HG02885 (cell line): ENCODE data around the gene HOXD12.

Source experiments
- ATAC-seq: cut with Tn5 transposase; IDR thresholded peaks from one replicate; pipeline ENCODE4 v1.9.1; 2021; ENCODE audit warnings: mild to moderate bottlenecking; ENCODE audit not compliant: unreplicated experiment, poor library complexity

HOXD12 gene

DNA sequence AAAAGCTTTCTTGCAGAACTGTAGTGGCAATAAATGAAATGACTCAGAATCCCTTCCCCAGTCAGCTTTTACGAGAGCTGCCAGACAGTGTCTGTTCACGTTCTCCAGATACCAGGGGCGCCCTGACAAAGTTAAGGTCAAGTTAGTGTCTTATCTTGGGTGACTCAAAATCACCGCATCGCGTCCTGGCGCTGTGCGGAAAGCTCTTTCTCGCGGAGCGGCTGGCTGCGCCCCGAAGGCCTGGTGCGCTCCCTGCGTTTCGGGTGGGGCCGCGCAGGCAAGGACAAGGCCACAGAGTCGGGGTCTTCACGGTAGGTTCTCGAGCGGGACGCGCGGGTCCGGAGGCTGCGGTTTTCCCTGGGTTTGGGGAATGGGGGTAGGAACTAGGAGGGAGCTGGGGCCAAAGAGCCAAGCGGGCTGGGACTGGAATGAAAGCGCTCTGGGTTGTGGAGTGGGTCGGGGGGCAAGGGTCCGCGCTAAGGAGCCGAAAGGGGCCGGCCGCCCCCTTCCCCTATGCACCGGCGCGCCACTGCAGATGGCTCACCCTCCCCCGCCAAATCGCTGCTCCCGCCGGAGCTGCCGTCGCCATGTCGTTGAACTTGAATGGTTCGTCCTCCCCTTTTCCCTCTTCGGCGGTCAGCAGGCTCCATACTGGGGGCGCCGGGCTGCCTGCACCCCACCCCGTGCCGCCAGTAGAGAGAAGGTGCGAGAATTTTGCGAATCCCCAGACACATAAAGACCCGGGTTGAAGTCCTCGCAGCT is 4.9 kb downstream of the HOXD12 start:
- no peak for ATAC-seq

GRCh38 chr2:176105078-176105729 is 5.6 kb downstream of the HOXD12 start:
- no peak for ATAC-seq

DNA sequence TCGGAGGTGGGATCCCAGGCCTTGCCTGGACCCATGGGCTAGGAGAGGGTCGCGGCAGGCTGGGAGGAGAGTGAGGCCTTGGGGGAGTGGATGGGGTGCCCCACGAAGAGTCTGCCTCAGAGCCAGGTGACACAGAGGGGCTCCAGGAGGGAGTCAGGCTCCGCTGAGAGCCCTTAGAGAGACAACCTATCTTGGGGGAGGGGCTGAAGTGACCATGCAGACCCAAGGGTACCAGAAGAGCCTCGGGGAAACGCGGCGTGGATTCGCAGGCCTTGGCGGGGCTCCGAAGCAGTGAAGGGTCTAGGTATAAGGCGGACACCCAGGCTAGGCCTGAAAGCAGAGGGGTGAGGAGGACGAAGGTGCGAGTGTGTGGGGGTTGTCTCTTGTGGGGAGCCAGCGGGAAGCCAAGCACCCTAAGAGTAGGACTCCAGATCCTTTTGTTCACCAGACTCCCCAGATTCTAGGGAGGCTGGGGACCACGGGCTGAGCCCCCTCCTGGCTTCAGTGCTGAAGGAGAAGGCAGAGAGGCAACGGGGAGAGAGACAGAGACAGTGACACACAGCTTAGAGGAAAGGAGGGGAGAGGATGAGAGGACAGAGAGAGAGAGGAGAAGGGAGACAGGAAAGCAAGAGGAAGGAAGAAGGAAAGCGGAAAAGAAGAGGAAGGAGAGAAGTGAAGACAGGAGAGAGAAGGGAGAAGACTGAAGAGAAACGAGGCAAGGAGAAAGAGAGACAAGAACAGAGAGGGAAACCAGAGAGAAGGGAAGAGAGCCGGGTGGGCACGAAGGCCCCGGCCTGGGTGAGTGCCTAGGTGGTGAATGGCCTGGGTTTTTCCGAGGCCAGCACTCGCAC is 6.4 kb downstream of the HOXD12 start:
- ATAC-seq: no peak

DNA sequence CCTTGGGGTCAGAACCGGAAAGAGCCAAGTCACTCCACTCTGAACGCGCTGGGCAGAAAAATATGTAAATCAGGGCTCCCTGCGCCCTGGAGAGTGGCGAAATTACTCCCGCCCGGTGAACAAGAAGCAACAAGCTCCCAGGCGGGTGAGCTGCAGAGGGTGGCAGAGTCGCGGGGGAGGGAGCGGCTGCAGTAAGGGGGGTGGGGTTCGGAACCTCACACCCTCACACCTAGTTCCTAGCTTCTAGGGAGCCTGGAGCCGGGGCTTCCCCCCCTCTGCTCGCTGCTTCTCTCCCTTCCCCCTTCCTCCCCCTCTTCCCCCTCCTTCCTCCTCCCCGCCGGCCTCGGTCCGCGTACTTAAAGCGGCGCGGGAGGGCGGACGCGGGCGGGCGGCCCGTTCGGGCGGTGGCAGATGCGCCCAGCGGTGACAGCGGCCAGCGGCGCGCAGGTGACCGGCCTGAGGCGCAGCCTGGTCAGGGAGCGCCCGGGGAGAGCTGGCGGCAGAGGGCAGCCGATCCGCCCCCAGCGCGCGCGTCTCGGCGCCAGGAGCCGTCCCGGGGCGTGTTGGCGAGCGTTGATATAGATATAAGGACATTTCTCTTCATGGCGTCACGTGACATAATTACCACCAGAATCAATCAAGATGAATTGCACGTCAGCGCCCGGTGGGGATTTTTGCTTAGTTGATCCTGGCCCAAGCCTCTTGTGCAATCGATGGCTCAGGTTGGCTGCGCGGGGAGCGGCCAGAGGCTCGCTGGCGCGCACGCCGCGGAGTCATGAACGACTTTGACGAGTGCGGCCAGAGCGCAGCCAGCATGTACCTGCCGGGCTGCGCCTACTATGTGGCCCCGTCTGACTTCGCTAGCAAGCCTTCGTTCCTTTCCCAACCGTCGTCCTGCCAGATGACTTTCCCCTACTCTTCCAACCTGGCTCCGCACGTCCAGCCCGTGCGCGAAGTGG is 7.3 kb downstream of the HOXD12 start, which contains the start of gene HOXD11:
Gene HOXD11 (plus strand): TSS at position 700 of the 959 bp plus-strand sequence. CDS start 76 bp downstream, at position 776.
- ATAC-seq: no peak

DNA sequence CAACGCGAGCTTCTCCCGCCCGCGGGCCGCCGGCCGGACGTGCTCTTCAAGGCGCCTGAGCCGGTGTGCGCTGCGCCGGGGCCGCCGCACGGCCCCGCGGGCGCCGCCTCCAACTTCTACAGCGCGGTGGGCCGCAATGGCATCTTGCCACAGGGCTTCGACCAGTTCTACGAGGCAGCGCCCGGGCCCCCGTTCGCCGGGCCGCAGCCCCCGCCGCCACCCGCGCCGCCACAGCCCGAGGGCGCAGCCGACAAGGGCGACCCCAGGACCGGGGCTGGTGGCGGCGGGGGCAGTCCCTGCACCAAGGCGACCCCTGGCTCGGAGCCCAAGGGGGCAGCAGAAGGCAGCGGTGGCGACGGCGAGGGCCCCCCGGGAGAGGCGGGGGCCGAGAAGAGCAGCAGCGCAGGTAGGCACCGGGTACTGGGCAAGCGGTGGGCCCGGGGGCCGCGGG is 8.2 kb downstream of the HOXD12 start:
- ATAC-seq: no peak

DNA sequence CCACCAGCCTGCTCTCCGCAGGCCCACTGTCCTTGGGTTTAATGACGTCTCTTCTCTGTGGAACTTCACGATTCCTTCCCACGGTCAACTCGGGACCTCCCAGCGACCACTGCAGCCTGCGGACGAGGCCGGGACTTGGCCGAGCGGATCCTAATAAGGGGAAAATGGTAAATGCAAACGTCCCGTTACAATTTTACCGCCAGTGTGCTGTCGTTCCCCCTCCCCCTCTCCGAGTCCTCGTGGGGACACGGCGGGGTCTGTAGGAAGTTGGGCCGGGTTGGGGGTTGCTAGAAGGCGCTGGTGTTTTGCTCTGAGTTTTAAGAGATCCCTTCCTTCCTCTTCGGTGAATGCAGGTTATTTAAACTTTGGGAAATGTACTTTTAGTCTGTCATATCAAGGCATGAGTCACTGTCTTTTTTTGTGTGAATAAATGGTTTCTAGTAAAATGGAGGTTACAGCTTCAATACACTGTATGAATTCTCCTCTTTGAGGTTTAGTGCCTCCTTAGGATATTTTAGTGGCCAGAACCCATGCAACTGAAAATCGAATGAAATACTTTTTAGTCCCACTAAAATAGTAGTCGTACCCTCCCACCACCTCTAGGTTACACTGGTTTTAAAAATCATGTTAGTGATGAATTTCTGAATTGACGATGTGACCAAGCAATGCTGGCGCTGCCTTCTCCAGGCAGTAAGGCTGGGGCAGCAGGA is 9.8 kb downstream of the HOXD12 start:
- no peak for ATAC-seq

GRCh38 chr2:176109946-176110345 is 10.4 kb downstream of the HOXD12 start:
- no peak for ATAC-seq

DNA sequence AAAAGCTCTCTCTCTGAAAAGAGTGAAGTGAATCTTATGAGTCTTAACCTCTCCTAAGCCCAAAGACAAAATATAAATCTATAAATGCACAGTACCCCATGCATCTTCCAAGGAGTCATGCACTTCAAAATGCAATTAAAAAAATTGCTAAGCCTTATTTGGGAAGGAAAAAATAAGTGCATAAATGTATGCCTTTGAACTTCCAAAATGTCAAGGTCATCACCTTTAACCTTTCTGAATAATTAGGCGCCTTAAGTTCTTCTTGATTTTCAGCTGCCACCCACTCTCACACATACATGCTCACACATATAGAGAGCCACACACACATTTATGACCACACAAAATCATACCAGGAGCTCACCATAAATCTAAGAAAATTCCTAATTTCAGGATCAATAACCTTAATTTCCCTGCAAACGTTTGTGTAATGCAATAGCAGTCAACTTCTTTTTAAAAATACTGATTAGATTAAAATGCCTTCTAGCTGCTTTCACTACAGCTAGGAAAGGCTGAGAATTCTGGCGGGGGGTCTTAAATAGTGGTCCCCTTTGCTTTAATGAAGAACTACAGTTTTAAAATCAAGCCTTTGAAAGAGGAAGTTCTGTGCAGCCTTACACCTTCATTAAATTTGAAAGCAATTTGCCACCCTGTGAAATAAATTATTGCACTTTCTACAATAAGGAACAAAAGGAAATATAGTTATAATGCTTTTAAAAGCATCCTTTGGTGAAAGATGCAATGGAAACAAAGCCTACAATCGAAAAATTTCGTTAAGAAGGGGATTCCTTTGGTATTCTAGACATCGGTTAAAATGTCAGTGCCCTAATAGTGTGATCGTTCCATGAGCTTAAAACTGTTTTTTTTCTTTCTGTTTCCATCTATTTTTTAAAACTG is 11.1 kb downstream of the HOXD12 start:
- no peak for ATAC-seq

- ATAC-seq: no peak
These were observed 11.7 kb downstream of the HOXD12 start for GRCh38 chr2:176111309-176111663.

DNA sequence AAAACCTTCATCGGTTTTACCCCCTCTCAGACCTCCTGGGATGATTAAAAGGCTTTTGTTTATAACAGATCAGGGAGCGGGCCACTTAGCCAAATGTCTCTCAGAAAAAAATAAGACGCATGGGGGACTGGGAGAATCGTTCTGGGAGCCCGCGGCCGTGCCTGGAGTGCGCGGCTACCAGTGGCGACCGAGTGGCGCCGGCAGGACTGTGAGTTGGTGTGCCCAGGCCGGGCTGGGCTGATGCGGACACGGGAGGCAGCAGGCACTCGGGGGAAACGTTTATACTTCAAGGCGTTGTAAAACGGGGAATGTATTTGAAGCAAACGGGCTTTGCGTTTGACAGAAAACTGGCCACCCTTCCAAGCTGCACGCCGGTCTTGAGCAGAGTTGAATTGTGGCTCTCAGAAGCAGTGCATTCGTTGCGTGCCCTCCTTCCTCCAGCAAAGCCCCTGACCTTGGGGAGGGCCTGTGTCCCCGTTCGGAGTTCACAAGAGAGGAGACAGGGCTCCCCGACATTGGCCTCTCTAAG is 12.3 kb downstream of the HOXD12 start:
- ATAC-seq: no peak

- ATAC-seq: no peak
These were observed 13.0 kb downstream of the HOXD12 start for GRCh38 chr2:176112375-176113302.

DNA sequence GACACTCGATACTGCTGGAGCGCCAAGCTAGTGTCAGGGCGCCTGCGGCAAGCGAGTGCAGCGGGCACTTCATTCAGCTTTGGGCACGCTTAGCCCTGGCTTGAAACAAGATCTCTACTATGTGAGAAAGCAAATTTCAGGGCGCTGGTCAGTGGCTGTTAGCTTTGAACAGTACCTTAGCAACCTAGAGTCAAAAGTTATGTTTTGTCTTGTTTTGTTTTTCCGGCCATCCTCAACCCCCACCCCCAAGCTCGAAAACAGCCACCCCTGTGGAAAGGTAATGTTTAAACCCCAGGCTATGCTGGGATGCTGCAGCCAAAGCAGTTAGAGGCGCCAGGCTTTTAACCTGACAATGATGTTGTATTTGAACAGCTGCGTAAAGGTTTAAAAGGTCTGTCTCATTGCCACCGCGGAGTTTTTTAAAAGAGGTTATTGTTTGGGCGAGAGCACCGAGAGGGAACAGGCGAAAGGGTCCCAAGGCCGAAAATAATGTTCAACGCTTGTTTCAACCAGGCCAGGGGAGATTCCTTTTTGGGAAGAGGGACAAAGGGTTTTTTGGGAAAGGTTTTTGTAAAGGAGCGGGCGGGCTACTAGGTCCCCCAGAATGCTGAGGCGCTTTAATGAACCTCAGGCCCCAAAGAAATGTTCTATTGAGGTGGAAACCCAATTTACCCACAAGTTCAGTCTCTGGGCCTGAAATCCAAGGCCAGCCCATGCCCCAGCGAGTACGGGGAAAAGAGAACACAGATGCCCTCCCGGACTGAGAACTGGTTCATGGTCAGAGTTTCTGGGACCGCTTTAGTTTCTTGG is 14.7 kb downstream of the HOXD12 start:
- no peak for ATAC-seq

DNA sequence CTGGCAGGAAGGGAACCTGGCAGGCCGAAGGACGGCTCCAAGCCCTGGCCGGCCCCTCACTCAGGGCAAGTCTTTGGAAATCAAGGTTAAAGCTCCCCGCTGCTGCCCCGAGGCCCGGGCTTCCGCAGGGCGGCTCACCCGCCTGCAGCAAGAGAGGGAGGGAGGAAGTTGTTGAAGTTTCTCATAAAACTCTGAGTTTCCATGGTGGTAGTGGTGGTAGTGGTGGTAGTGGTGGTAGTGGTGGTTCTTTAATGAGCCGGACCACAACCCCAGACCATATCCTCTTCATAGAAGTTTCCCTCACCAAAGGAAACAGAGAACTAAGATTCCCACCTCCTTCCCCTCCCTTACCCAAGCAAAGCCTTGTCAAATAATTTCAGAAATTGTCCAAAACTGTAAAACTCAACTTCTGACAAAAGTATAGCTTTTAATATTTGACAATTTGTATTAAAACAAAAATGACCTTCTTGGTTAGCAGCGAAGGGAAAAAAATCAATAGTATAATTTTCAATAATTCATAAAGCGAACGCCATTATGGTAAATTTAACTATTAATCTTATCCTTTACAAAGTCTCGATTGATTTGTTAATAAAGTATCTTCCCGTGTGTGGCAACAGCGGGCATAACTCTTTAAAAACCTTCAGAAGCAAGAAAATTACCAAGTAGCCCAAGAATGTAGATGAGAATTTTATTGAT is 15.5 kb downstream of the HOXD12 start:
- ATAC-seq: no peak

DNA sequence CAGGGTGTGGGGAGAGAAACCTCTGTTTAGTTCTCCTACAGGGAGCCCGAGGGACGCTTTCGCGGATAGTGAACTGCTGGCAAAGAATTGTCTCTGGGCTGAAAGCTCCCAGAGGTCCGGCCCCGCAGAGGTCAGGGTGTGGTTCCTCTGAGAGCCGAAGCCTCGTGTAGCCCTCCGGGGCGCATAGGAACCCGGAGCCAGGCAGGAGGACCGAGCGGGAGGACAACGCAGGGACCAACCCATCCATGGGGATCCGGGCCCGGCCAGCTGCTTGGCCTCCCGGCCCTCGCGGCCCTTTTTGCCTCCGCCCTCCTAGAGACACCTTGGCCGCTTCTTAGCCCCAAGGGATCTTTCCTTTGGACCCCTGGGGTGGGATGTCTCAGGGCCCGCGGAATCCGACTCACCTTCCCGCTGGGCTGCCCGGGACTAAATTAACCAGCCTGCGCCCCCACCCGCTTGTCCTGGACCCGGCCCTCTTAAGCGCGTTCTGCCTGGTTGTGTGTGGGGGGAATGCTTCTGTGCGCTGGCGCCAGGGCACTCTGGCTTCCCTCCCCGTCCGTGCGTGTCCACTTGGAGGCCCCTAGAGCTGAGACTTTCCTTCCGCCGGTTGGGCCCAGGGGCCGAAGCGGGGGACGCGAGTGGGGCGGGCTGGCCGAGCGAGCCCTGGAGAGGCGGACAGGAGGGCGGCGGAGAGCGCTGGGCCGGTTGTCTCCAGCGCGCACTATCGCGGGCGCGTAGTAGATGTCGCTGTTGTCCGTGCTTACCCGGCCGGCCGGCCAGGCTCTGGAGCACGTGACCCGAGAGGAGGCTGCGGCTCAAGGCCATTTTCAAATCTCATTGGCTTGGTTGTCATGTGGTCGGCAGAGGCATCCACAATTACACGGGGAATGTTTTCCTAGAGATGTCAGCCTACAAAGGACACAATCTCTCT is 16.6 kb downstream of the HOXD12 start, which contains the start of gene HOXD10:
Gene HOXD10 (plus strand): TSS at position 896 of the 931 bp plus-strand sequence. CDS start 56 bp downstream, outside the sequence.
- no peak for ATAC-seq
